T-helper 1 cell treated with Interleukin-12 subunit alpha and Interleukin-12 subunit beta and Interleukin-4 antibody, amounts not matched to agents 30 μg/mL and 1 μg/mL, for 36 hours (primary cell): ENCODE data around the gene TIPRL.

Source experiments
- H3K27ac Mint-ChIP-seq: one replicate; pipeline ENCODE4 v1.8.0; 2021; ENCODE audit warnings: mild to moderate bottlenecking, mixed read lengths
- H3K27me3 Mint-ChIP-seq: one replicate; pipeline ENCODE4 v1.8.0; 2021; ENCODE audit warnings: low read depth, mixed read lengths
- H3K36me3 Mint-ChIP-seq: one replicate; pipeline ENCODE4 v1.8.0; 2021; ENCODE audit warnings: low read depth, mixed read lengths
- H3K4me1 Mint-ChIP-seq: one replicate; pipeline ENCODE4 v1.8.0; 2021; ENCODE audit warnings: low read depth, mixed read lengths
- H3K4me3 Mint-ChIP-seq: one replicate; pipeline ENCODE4 v1.8.0; 2021; ENCODE audit warnings: mild to moderate bottlenecking, moderate library complexity, mixed read lengths
- H3K9me3 Mint-ChIP-seq: one replicate; pipeline ENCODE4 v1.8.0; 2021; ENCODE audit warnings: mixed read lengths

The TIPRL gene

GRCh38 chr1:168178638-168179437 lies at the start of gene TIPRL:
TIPRL (plus strand) TSS chr1:168178962; CDS start chr1:168179078, 116 bp downstream.
- Mint-ChIP-seq H3K36me3 (no peaks in the 10 kb centered on the region), H3K4me1 (peaks cover 6% of the 10 kb centered on the region), H3K27ac (no peak within 1 kb of the TSS), H3K4me3 (no peak within 1 kb of the TSS), H3K9me3 (no peaks in the 10 kb centered on the region), H3K27me3 (peaks cover 4% of the 10 kb centered on the region)

GRCh38 chr1:168129933-168130332 lies 48.8 kb upstream of the TIPRL start:
- H3K4me3 Mint-ChIP-seq: no peak overlapping the region
- H3K27me3 Mint-ChIP-seq: peaks cover 55% of the 10 kb centered on the region
- no peak overlapping the region for H3K27ac Mint-ChIP-seq
- H3K36me3 Mint-ChIP-seq: no peaks in the 10 kb centered on the region
- no peaks in the 10 kb centered on the region for H3K4me1 Mint-ChIP-seq
- H3K9me3 Mint-ChIP-seq: peaks cover 3% of the 10 kb centered on the region

- Mint-ChIP-seq H3K36me3 (peaks cover 3% of the 10 kb centered on the region), H3K9me3 (no peaks in the 10 kb centered on the region), H3K4me3 (no peak overlapping the region), H3K27me3 (peaks cover 73% of the 10 kb centered on the region), H3K27ac (no peak overlapping the region), H3K4me1 (peaks cover 8% of the 10 kb centered on the region)
Measured at GRCh38 chr1:168134132-168134531, 44.6 kb upstream of the TIPRL start.

- Mint-ChIP-seq H3K27ac (no peak overlapping the region), H3K27me3 (peaks cover 73% of the 10 kb centered on the region), H3K9me3 (no peaks in the 10 kb centered on the region), H3K36me3 (peaks cover 3% of the 10 kb centered on the region), H3K4me3 (no peak overlapping the region), H3K4me1 (peaks cover 8% of the 10 kb centered on the region)
Measured at GRCh38 chr1:168134642-168135041, 44.1 kb upstream of the TIPRL start.

GRCh38 chr1:168135116-168135920 lies 43.4 kb upstream of the TIPRL start:
- peaks cover 3% of the 10 kb centered on the region for H3K36me3 Mint-ChIP-seq
- no peak overlapping the region for H3K27ac Mint-ChIP-seq
- H3K4me3 Mint-ChIP-seq: peak overlapping the region; percentile 70
- H3K27me3 Mint-ChIP-seq: peaks cover 69% of the 10 kb centered on the region
- H3K9me3 Mint-ChIP-seq: no peaks in the 10 kb centered on the region
- peaks cover 8% of the 10 kb centered on the region for H3K4me1 Mint-ChIP-seq

- H3K4me3 Mint-ChIP-seq: peak overlapping the region; percentile 70
- H3K9me3 Mint-ChIP-seq: no peaks in the 10 kb centered on the region
Measured at GRCh38 chr1:168135921-168136708, 42.6 kb upstream of the TIPRL start.

GRCh38 chr1:168136709-168137514 lies 41.9 kb upstream of the TIPRL start, which contains the start of gene GPR161:
GPR161 (minus strand) TSS chr1:168136930; CDS start chr1:168104850, 32,080 bp downstream.
- Mint-ChIP-seq H3K4me1 (peaks cover 8% of the 10 kb centered on the region), H3K9me3 (no peaks in the 10 kb centered on the region), H3K27me3 (peaks cover 60% of the 10 kb centered on the region)

More at GRCh38 chr1:168135921-168136708, 42.6 kb upstream of the TIPRL start:
- no peak overlapping the region for H3K27ac Mint-ChIP-seq
- H3K36me3 Mint-ChIP-seq: peaks cover 3% of the 10 kb centered on the region
- peaks cover 67% of the 10 kb centered on the region for H3K27me3 Mint-ChIP-seq
- H3K4me1 Mint-ChIP-seq: peaks cover 8% of the 10 kb centered on the region

GRCh38 chr1:168137515-168137821 lies 41.3 kb upstream of the TIPRL start:
- Mint-ChIP-seq H3K36me3 (peaks cover 3% of the 10 kb centered on the region), H3K4me1 (peaks cover 8% of the 10 kb centered on the region), H3K27ac (peak overlapping the region; percentile 39), H3K27me3 (peaks cover 60% of the 10 kb centered on the region), H3K9me3 (no peaks in the 10 kb centered on the region), H3K4me3 (peak overlapping the region; percentile 85)

More at GRCh38 chr1:168136709-168137514, 41.9 kb upstream of the TIPRL start, which contains the start of gene GPR161:
- peak within 1 kb of the TSS; percentile 85 for H3K4me3 Mint-ChIP-seq
- H3K27ac Mint-ChIP-seq: peak within 1 kb of the TSS; percentile 39
- peaks cover 3% of the 10 kb centered on the region for H3K36me3 Mint-ChIP-seq

- Mint-ChIP-seq H3K27ac (no peak overlapping the region), H3K9me3 (no peaks in the 10 kb centered on the region), H3K27me3 (peaks cover 55% of the 10 kb centered on the region), H3K36me3 (peaks cover 3% of the 10 kb centered on the region), H3K4me3 (peak overlapping the region; percentile 85), H3K4me1 (peaks cover 8% of the 10 kb centered on the region)
Measured at GRCh38 chr1:168138134-168138533, 40.6 kb upstream of the TIPRL start.

- H3K36me3 Mint-ChIP-seq: peaks cover 3% of the 10 kb centered on the region
- H3K4me3 Mint-ChIP-seq: no peak overlapping the region
- no peak overlapping the region for H3K27ac Mint-ChIP-seq
- no peaks in the 10 kb centered on the region for H3K9me3 Mint-ChIP-seq
- peaks cover 8% of the 10 kb centered on the region for H3K4me1 Mint-ChIP-seq
- peaks cover 52% of the 10 kb centered on the region for H3K27me3 Mint-ChIP-seq
Measured at GRCh38 chr1:168139070-168139469, 39.7 kb upstream of the TIPRL start.

- Mint-ChIP-seq H3K27ac (no peak overlapping the region), H3K4me3 (no peak overlapping the region), H3K4me1 (peaks cover 8% of the 10 kb centered on the region), H3K9me3 (no peaks in the 10 kb centered on the region), H3K36me3 (peaks cover 3% of the 10 kb centered on the region), H3K27me3 (peaks cover 41% of the 10 kb centered on the region)
Measured at GRCh38 chr1:168141871-168142385, 36.8 kb upstream of the TIPRL start.

- Mint-ChIP-seq H3K4me3 (no peak overlapping the region), H3K27ac (no peak overlapping the region), H3K36me3 (no peaks in the 10 kb centered on the region)
Measured at GRCh38 chr1:168145184-168146159, 33.3 kb upstream of the TIPRL start.

More at GRCh38 chr1:168145184-168146159, 33.3 kb upstream of the TIPRL start:
- Mint-ChIP-seq H3K9me3 (no peaks in the 10 kb centered on the region), H3K27me3 (peaks cover 19% of the 10 kb centered on the region), H3K4me1 (peaks cover 9% of the 10 kb centered on the region)
